ENCODE data around the gene COG4. TPM values are rescaled to one million over a fixed set of nuclear protein-coding genes. Genes with fewer than 3 reads are reported as not detected.

The COG4 gene
- polyA plus RNA-seq, 3 donors = 37.6 to 40.6 (median 40.1) TPM

DNA sequence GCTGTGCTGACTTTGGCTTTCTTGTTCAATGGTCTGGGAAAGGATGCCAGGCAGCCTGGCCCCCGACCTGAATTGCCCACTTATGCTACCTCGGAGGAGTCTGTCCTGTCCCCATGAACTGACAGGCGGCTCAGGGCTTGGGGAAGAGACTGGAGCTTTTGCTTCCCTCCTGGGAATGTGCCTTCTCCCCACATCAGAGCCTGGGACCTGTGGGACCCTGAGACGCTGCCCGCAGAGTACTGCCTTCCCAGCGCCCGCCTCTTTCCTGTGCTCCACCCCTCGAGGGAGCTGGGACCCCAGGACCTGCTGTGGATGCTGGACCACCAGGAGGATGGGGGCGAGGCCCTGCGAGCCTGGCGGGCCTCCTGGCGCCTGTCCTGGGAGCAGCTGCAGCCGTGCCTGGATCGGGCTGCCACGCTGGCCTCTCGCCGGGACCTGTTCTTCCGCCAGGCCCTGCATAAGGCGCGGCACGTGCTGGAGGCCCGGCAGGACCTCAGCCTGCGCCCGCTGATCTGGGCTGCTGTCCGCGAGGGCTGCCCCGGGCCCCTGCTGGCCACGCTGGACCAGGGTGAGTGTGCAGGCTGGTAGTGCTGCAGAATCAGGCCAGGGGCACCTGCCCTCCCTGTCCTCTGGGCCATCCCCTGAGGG, 50.4 kb downstream of the COG4 start:
- Mint-ChIP-seq H3K27me3 (ENCODE audit: low read depth in 3 of 3) (no peaks in the 10 kb centered on the region), H3K4me1 (peaks cover 18% of the 10 kb centered on the region), H3K9me3 (no peaks in the 10 kb centered on the region), H3K36me3 (peaks cover 19 to 46% of the 10 kb centered on the region in 2 donors), H3K4me3 (no peak overlapping the region), H3K27ac (no peak overlapping the region)
- no peak overlapping the region for H3K4me2 ChIP-seq (replicated peaks; ENCODE audit: extremely low read depth, low read length, poor library complexity, severe bottlenecking)
- peaks cover 13 to 14% of the 10 kb centered on the region in 2 donors for H3K4me1 ChIP-seq (ENCODE audit: control insufficient read depth in 1 of 2, insufficient read depth in 2 of 2, low read length in 2 of 2)
- H3K27ac ChIP-seq (ENCODE audit: low read depth in 1 of 2, low read length in 2 of 2) = no peak overlapping the region
- H3K9ac ChIP-seq (ENCODE audit: insufficient read depth, low read length, poor library complexity, severe bottlenecking) = no peak overlapping the region
- H3K36me3 ChIP-seq (replicated peaks in 1 of 2; ENCODE audit: control insufficient read depth in 1 of 2, insufficient read depth in 2 of 2, low read length in 2 of 2) = peaks cover 16 to 39% of the 10 kb centered on the region in 2 donors
- H3K4me3 ChIP-seq (replicated peaks in 1 of 3; ENCODE audit: low read depth in 2 of 3, low read length in 3 of 3) = no peak overlapping the region
- no peaks in the 10 kb centered on the region for H4K20me1 ChIP-seq (ENCODE audit: insufficient read depth, low read length)
- H2AFZ ChIP-seq (ENCODE audit: insufficient read depth, low read depth, low read length, poor library complexity, severe bottlenecking) = no peak overlapping the region
- H3K27me3 ChIP-seq (ENCODE audit: control insufficient read depth in 2 of 2, insufficient read depth in 2 of 2, low read length in 2 of 2) = no peaks in the 10 kb centered on the region
- TF ChIP-seq CTCF (IDR thresholded peaks at IDR 0.05) = no peak
- H3K79me2 ChIP-seq (ENCODE audit: insufficient read depth, low read length) = no peaks in the 10 kb centered on the region
- no peak for DNase-seq
- no peaks in the 10 kb centered on the region for H3K9me3 ChIP-seq (replicated peaks in 1 of 2; ENCODE audit: control insufficient read depth in 1 of 2, insufficient read depth in 1 of 2, low read length in 2 of 2)
- intact Hi-C loops (cut with micrococcal nuclease) = no loop called here
- WGBS (ENCODE audit: insufficient coverage) = 96% methylated on average over 28 of the region's 28 CpGs

DNA sequence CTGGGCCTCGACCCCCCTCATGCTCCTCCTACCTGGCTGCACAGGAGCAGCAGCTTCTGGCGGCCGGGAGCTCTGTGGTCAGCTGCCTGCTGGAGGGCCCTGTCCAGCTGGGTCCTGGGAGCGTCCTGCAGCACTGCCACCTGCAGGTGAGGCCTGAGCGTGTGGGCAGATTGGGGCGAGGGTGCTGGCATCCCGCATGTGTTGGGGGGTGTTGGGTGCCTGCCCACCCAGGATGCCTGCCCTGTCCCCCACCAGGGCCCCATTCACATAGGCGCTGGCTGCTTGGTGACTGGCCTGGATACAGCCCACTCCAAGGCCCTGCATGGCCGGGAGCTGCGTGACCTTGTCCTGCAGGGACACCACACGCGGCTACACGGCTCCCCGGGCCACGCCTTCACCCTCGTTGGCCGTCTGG, 52.4 kb downstream of the COG4 start:
- no peak overlapping the region for H3K4me3 ChIP-seq (replicated peaks in 1 of 3; ENCODE audit: low read depth in 2 of 3, low read length in 3 of 3)
- no peak overlapping the region for H3K4me3 Mint-ChIP-seq
- peaks cover 22 to 46% of the 10 kb centered on the region in 2 donors for H3K36me3 Mint-ChIP-seq
- peak overlapping the region; percentile 18 for H3K9ac ChIP-seq (ENCODE audit: insufficient read depth, low read length, poor library complexity, severe bottlenecking)
- no peak overlapping the region for H3K27ac Mint-ChIP-seq
- intact Hi-C loops (cut with micrococcal nuclease) = loop anchor here in 1 of 2 donors (2.0 kb wide), 1 partner anchor 76 kb away; no protein-coding TSS in a partner anchor
- H3K27me3 Mint-ChIP-seq (ENCODE audit: low read depth in 3 of 3) = no peaks in the 10 kb centered on the region
- peak overlapping the region in 1 of 2 donors; percentile 36 for H3K27ac ChIP-seq (ENCODE audit: low read depth in 1 of 2, low read length in 2 of 2)
- no peaks in the 10 kb centered on the region for H4K20me1 ChIP-seq (ENCODE audit: insufficient read depth, low read length)
- peaks cover 21 to 24% of the 10 kb centered on the region in 2 donors for H3K36me3 ChIP-seq (replicated peaks in 1 of 2; ENCODE audit: control insufficient read depth in 1 of 2, insufficient read depth in 2 of 2, low read length in 2 of 2)
- no peaks in the 10 kb centered on the region for H3K79me2 ChIP-seq (ENCODE audit: insufficient read depth, low read length)
- H3K9me3 Mint-ChIP-seq = no peaks in the 10 kb centered on the region
- no peak overlapping the region for H3K4me2 ChIP-seq (replicated peaks; ENCODE audit: extremely low read depth, low read length, poor library complexity, severe bottlenecking)
- peak; percentile 54 for TF ChIP-seq CTCF (IDR thresholded peaks at IDR 0.05)
- H3K27me3 ChIP-seq (ENCODE audit: control insufficient read depth in 2 of 2, insufficient read depth in 2 of 2, low read length in 2 of 2) = no peaks in the 10 kb centered on the region
- peaks cover 13% of the 10 kb centered on the region for H3K4me1 Mint-ChIP-seq
- H3K4me1 ChIP-seq (ENCODE audit: control insufficient read depth in 1 of 2, insufficient read depth in 2 of 2, low read length in 2 of 2) = peaks cover 13 to 14% of the 10 kb centered on the region in 2 donors
- 82% methylated on average over 15 of the region's 17 CpGs for WGBS (ENCODE audit: insufficient coverage)
- peak in 2 of 3 donors; percentile 5 to 32 for DNase-seq
- H2AFZ ChIP-seq (ENCODE audit: insufficient read depth, low read depth, low read length, poor library complexity, severe bottlenecking) = no peak overlapping the region
- no peaks in the 10 kb centered on the region for H3K9me3 ChIP-seq (replicated peaks in 1 of 2; ENCODE audit: control insufficient read depth in 1 of 2, insufficient read depth in 1 of 2, low read length in 2 of 2)
